HepG2 (cell line): ENCODE measurements around the gene ALDH3B1. TPM values are rescaled to one million over a fixed set of nuclear protein-coding genes. Genes with fewer than 3 reads are reported as not detected.

Experiments used
- AGO2 ChIP-seq: fragments of 200-400 bp; formaldehyde crosslinking; optimal IDR thresholded peaks from 2 replicates; pipeline ENCODE3; 2017; ENCODE audit warnings: mild to moderate bottlenecking, low read depth, low read length, moderate library complexity
- ATF7 ChIP-seq, 2 experiments: fragments of 450-650 bp in 1 of 2; sonication (generic) in 1 of 2; formaldehyde crosslinking in 1 of 2; IDR thresholded peaks; 2 replicates each; pipeline versions ENCODE4 v1.4.0 to v1.6.1; 2016 to 2020; ENCODE audit warnings: antibody characterized with exemption in 1 of 2, mild to moderate bottlenecking in 1 of 2, missing genetic modification reagents in 1 of 2
- FLYWCH1 ChIP-seq: sonication (generic); formaldehyde crosslinking; IDR thresholded peaks from 2 replicates; pipeline ENCODE4 v1.8.1; 2023; ENCODE audit warnings: mild to moderate bottlenecking, missing genetic modification reagents
- GABPB1 ChIP-seq: IDR thresholded peaks from 2 replicates; pipeline ENCODE4 v1.6.1; 2016; ENCODE audit warnings: mild to moderate bottlenecking, missing genetic modification reagents, moderate library complexity, missing compliant biosample characterization
- HDAC6 ChIP-seq: fragments of 200-600 bp; sonication (generic); IDR thresholded peaks from 2 replicates; pipeline ENCODE4 v1.7.0; 2017; ENCODE audit warnings: mild to moderate bottlenecking, antibody characterized with exemption, low read length, low read depth
- KDM3A ChIP-seq: IDR thresholded peaks from 2 replicates; pipeline ENCODE4 v1.6.1; 2018; ENCODE audit warnings: low read depth, missing compliant biosample characterization
- KLF9 ChIP-seq: IDR thresholded peaks from 2 replicates; pipeline ENCODE4 v1.6.1; 2016; ENCODE audit warnings: low read depth
- MXI1 ChIP-seq: IDR thresholded peaks from 3 replicates; pipeline ENCODE4 v1.6.1; 2012; ENCODE audit warnings: low read depth, low read length, inconsistent platforms, borderline replicate concordance
- PHF20 ChIP-seq: sonication (generic); formaldehyde crosslinking; IDR thresholded peaks from 2 replicates; pipeline ENCODE4 v1.5.0; 2020; ENCODE audit warnings: mild to moderate bottlenecking, missing genetic modification reagents
- SMARCE1 ChIP-seq: fragments of 450-650 bp; IDR thresholded peaks from 2 replicates; pipeline ENCODE4 v1.6.1; 2017; ENCODE audit warnings: borderline replicate concordance
- ZBTB1 ChIP-seq: sonication (generic); formaldehyde crosslinking; IDR thresholded peaks from 2 replicates; pipeline ENCODE4 v1.4.0; 2020; ENCODE audit warnings: missing genetic modification reagents, borderline replicate concordance
- ZFP62 ChIP-seq: sonication (generic); formaldehyde crosslinking; IDR thresholded peaks from 2 replicates; pipeline ENCODE4 v1.4.0; 2020; ENCODE audit warnings: missing genetic modification reagents
- ZNF232 ChIP-seq: sonication (generic); formaldehyde crosslinking; IDR thresholded peaks from 2 replicates; pipeline ENCODE4 v1.4.0; 2020; ENCODE audit warnings: missing genetic modification reagents, borderline replicate concordance
- ZNF547 ChIP-seq: sonication (generic); formaldehyde crosslinking; IDR thresholded peaks from 2 replicates; pipeline ENCODE4 v1.5.1; 2020; ENCODE audit warnings: mild to moderate bottlenecking, missing genetic modification reagents
- ZNF558 ChIP-seq: sonication (generic); formaldehyde crosslinking; IDR thresholded peaks from 2 replicates; pipeline ENCODE4 v1.9.0; 2022; ENCODE audit warnings: mild to moderate bottlenecking, missing genetic modification reagents, borderline replicate concordance
- ZNF619 ChIP-seq: sonication (generic); formaldehyde crosslinking; IDR thresholded peaks from 2 replicates; pipeline ENCODE4 v1.4.0; 2020; ENCODE audit warnings: mild to moderate bottlenecking, missing genetic modification reagents
- ZNF709 ChIP-seq: sonication (generic); formaldehyde crosslinking; IDR thresholded peaks from 2 replicates; pipeline ENCODE4 v1.5.0; 2020; ENCODE audit warnings: mild to moderate bottlenecking, missing genetic modification reagents
- ZNF878 ChIP-seq: sonication (generic); formaldehyde crosslinking; IDR thresholded peaks from 2 replicates; pipeline ENCODE4 v1.8.1; 2023; ENCODE audit warnings: mild to moderate bottlenecking, missing genetic modification reagents, moderate library complexity
- polyA plus RNA-seq, 8 experiments: library from polyadenylated mRNA; depleted of rRNA in 3 of 8; stranded (reverse) in 7 of 8; unstranded in 1 of 8; fragments of >200 nt; fragmentation: Illumina TruSeq in 4 of 8; extraction: Trizol in 4 of 8; gene quantifications; 2 replicates each; pipeline versions ENCODE4 v1.2.1 to v1.2.3, GENCODE V29; 2011 to 2016; ENCODE audit warnings: low read depth in 4 of 8, missing spikeins in 1 of 8, mixed read lengths in 1 of 8; ENCODE audit not compliant: insufficient read depth in 1 of 8
- total RNA-seq, 5 experiments: library from RNA; depleted of rRNA; stranded (reverse); fragments of >200 nt; fragmentation: Illumina TruSeq; extraction: Trizol; gene quantifications; 2 replicates each; pipeline ENCODE4 v1.2.3, GENCODE V29; 2016; ENCODE audit warnings: low read depth in 1 of 5
- TF ChIP-seq, protein P1 (sequence below): sonication (generic); formaldehyde crosslinking; IDR thresholded peaks from 2 replicates; pipeline ENCODE4 v1.4.0; 2020; ENCODE audit warnings: missing genetic modification reagents; ENCODE audit errors: not compliant biosample characterization
- TF ChIP-seq, protein P2 (sequence below): sonication (generic); formaldehyde crosslinking; IDR thresholded peaks from 2 replicates; pipeline ENCODE4 v1.5.1; 2020; ENCODE audit warnings: mild to moderate bottlenecking, moderate library complexity, missing genetic modification reagents
- TF ChIP-seq, protein P3 (sequence below): sonication (generic); formaldehyde crosslinking; IDR thresholded peaks from 2 replicates; pipeline ENCODE4 v1.5.1; 2020; ENCODE audit warnings: mild to moderate bottlenecking, missing genetic modification reagents, borderline replicate concordance

ALDH3B1 gene
- total and polyA plus RNA-seq, 2 of the 13 experiments (the other 11 are each of a cell fraction or from before 2014, with no cell fraction given) = 4.0 to 6.7 TPM

DNA sequence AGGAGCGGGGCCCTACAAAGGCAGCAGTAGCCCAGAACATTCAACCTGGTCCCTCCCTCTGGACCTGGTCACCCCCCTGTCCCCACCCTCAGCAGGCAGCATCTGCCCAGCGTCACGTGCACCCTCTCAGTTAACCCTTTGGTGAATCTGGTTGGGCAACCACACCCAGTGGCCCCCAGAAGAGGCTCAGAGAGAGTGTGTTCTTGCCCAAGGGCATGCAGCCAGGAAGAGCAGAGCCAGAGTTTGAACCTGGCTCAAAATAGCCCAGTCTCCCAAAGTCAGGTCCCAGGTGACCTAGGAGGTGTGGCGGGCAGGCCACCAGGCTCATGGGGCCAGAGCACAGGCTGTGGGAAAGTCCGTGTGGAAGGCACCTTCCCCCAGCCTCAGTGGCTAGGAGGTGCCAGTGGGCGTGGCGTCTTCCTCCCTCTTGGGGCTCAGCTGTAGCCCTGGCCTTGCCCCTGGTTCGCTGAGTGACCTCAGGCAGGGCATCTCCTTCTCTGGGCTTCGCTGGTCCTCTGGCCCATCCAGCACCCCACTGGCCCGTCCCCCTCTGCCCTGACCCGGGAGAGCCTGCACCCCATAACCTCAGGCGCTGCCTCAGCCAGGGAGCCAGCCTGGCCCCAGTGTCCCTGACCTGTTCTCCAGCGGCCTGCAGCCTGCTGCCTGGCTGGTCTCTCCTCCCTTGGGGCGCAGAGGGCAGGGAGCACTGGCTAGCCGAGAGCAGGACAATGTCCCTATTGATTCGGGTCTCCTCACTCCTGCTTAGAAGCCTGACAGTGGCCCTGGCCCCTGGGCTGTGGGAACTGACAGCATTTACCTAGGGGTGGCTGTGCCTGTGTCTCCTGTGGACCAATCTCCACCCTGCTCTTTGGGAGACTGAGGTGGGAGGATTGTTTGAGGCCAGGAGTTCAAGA, 7.0 kb downstream of the ALDH3B1 start (continued):
- TF ChIP-seq ZNF232 (CRISPR knock-in tag) (peak; percentile 67; the same call in 1 of the 2 replicates), KDM3A (CRISPR knock-in tag) (0 out of 2 replicates have a peak, but pooled peaks have one; percentile 40), ZNF709 (CRISPR knock-in tag) (no peak), MXI1 (no peak), SMARCE1 (no peak), FLYWCH1 (CRISPR knock-in tag) (no peak), KLF9 (CRISPR knock-in tag) (no peak), ZNF878 (no peak), ZNF547 (0 out of 2 replicates have a peak, but pooled peaks have one; percentile 39), PHF20 (0 out of 2 replicates have a peak, but pooled peaks have one; percentile 31), ZFP62 (no peak), AGO2 (peak; percentile 30), HDAC6 (no peak), ZNF619 (CRISPR knock-in tag) (no peak), ZNF558 (CRISPR knock-in tag) (no peak), ZBTB1 (CRISPR knock-in tag) (no peak), ATF7 (IDR thresholded peaks at IDR 0.05) (no peak), ATF7 (CRISPR knock-in tag; IDR thresholded peaks at IDR 0.05) (no peak; the same call in 1 of the 2 replicates), GABPB1 (CRISPR knock-in tag) (peak; percentile 47; the same call in 1 of the 2 replicates)
- TF ChIP-seq, protein P1, sequence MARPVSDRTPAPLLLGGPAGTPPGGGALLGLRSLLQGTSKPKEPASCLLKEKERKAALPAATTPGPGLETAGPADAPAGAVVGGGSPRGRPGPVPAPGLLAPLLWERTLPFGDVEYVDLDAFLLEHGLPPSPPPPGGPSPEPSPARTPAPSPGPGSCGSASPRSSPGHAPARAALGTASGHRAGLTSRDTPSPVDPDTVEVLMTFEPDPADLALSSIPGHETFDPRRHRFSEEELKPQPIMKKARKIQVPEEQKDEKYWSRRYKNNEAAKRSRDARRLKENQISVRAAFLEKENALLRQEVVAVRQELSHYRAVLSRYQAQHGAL (CRISPR knock-in tag) = peak; percentile 32
- TF ChIP-seq, protein P2, sequence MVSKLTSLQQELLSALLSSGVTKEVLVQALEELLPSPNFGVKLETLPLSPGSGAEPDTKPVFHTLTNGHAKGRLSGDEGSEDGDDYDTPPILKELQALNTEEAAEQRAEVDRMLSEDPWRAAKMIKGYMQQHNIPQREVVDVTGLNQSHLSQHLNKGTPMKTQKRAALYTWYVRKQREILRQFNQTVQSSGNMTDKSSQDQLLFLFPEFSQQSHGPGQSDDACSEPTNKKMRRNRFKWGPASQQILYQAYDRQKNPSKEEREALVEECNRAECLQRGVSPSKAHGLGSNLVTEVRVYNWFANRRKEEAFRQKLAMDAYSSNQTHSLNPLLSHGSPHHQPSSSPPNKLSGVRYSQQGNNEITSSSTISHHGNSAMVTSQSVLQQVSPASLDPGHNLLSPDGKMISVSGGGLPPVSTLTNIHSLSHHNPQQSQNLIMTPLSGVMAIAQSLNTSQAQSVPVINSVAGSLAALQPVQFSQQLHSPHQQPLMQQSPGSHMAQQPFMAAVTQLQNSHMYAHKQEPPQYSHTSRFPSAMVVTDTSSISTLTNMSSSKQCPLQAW (CRISPR knock-in tag) = peak; percentile 66; the same call in 1 of the 2 replicates
- TF ChIP-seq, protein P3, sequence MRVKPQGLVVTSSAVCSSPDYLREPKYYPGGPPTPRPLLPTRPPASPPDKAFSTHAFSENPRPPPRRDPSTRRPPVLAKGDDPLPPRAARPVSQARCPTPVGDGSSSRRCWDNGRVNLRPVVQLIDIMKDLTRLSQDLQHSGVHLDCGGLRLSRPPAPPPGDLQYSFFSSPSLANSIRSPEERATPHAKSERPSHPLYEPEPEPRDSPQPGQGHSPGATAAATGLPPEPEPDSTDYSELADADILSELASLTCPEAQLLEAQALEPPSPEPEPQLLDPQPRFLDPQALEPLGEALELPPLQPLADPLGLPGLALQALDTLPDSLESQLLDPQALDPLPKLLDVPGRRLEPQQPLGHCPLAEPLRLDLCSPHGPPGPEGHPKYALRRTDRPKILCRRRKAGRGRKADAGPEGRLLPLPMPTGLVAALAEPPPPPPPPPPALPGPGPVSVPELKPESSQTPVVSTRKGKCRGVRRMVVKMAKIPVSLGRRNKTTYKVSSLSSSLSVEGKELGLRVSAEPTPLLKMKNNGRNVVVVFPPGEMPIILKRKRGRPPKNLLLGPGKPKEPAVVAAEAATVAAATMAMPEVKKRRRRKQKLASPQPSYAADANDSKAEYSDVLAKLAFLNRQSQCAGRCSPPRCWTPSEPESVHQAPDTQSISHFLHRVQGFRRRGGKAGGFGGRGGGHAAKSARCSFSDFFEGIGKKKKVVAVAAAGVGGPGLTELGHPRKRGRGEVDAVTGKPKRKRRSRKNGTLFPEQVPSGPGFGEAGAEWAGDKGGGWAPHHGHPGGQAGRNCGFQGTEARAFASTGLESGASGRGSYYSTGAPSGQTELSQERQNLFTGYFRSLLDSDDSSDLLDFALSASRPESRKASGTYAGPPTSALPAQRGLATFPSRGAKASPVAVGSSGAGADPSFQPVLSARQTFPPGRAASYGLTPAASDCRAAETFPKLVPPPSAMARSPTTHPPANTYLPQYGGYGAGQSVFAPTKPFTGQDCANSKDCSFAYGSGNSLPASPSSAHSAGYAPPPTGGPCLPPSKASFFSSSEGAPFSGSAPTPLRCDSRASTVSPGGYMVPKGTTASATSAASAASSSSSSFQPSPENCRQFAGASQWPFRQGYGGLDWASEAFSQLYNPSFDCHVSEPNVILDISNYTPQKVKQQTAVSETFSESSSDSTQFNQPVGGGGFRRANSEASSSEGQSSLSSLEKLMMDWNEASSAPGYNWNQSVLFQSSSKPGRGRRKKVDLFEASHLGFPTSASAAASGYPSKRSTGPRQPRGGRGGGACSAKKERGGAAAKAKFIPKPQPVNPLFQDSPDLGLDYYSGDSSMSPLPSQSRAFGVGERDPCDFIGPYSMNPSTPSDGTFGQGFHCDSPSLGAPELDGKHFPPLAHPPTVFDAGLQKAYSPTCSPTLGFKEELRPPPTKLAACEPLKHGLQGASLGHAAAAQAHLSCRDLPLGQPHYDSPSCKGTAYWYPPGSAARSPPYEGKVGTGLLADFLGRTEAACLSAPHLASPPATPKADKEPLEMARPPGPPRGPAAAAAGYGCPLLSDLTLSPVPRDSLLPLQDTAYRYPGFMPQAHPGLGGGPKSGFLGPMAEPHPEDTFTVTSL (CRISPR knock-in tag) = no peak
